Muscle of back (tissue), 11 donors: ENCODE data around the gene RETREG1. TPM values are rescaled to one million over a fixed set of nuclear protein-coding genes. Genes with fewer than 3 reads are reported as not detected.

Experiments used
- DNase-seq, 3 donors: peaks; one replicate each; pipeline versions ENCODE4 v3.0.0 to v3.0.0-alpha.2; 2013
- polyA plus RNA-seq, 10 donors: library from polyadenylated mRNA; unstranded; fragments of 120-200 nt; gene quantifications; one replicate each; pipeline ENCODE4 v1.2.1, GENCODE V29; 2013; ENCODE audit not compliant: insufficient read length in 10 of 10

The RETREG1 gene
- polyA plus RNA-seq, 10 donors = 45.1 to 103 (median 71.8) TPM

- DNase-seq = no peak
Observed at GRCh38 chr5:16586556-16586955, 30.2 kb downstream of the RETREG1 start.

- DNase-seq = no peak
Observed at GRCh38 chr5:16585041-16585667, 31.6 kb downstream of the RETREG1 start.

- DNase-seq = no peak
Observed at GRCh38 chr5:16582081-16582480, 34.7 kb downstream of the RETREG1 start.

GRCh38 chr5:16580382-16580781, 36.4 kb downstream of the RETREG1 start:
- DNase-seq = no peak

- no peak for DNase-seq
Observed at GRCh38 chr5:16579142-16579847, 37.5 kb downstream of the RETREG1 start.

GRCh38 chr5:16578474-16578883, 38.3 kb downstream of the RETREG1 start:
- DNase-seq = no peak

- no peak for DNase-seq
Observed at GRCh38 chr5:16577677-16578076, 39.1 kb downstream of the RETREG1 start.

- DNase-seq = peak in 1 of 3 donors; percentile 51
Observed at GRCh38 chr5:16574789-16575721, 41.7 kb downstream of the RETREG1 start.

- DNase-seq = no peak
Observed at GRCh38 chr5:16573401-16573800, 43.4 kb downstream of the RETREG1 start.

- DNase-seq = no peak
Observed at GRCh38 chr5:16572289-16573015, 44.3 kb downstream of the RETREG1 start.

GRCh38 chr5:16571016-16571415, 45.8 kb downstream of the RETREG1 start:
- DNase-seq = no peak

GRCh38 chr5:16570121-16570815, 46.5 kb downstream of the RETREG1 start:
- no peak for DNase-seq

- no peak for DNase-seq
Observed at GRCh38 chr5:16568875-16569580, 47.8 kb downstream of the RETREG1 start.

GRCh38 chr5:16567365-16567764, 49.4 kb downstream of the RETREG1 start:
- DNase-seq = no peak

GRCh38 chr5:16565118-16565517, 51.7 kb downstream of the RETREG1 start:
- no peak for DNase-seq

- no peak for DNase-seq
Observed at GRCh38 chr5:16564248-16564867, 52.4 kb downstream of the RETREG1 start.

- no peak for DNase-seq
Observed at GRCh38 chr5:16563686-16564085, 53.1 kb downstream of the RETREG1 start.

GRCh38 chr5:16561660-16562059, 55.1 kb downstream of the RETREG1 start:
- DNase-seq = no peak

- no peak for DNase-seq
Observed at GRCh38 chr5:16559702-16560101, 57.1 kb downstream of the RETREG1 start.
